ENCODE data around the gene AKAP11.

GRCh38 chr13:42283574-42283973 lies 11.6 kb downstream of the AKAP11 start:
- TF ChIP-seq POLR2A (IDR thresholded peaks at IDR 0.05; ENCODE audit: low read depth, low read length) (no peak), CTCF (conservative IDR thresholded peaks at IDR 0.05; ENCODE audit: low read depth, low read length) (no peak), RFX5 (IDR thresholded peaks at IDR 0.05; ENCODE audit: low read depth, low read length) (no peak), CHD1 (IDR thresholded peaks at IDR 0.05; ENCODE audit: low read depth, low read length) (no peak), NFE2L2 (IDR thresholded peaks at IDR 0.05; ENCODE audit: low read depth, low read length) (no peak), SMC3 (IDR thresholded peaks at IDR 0.05; ENCODE audit: low read depth, low read length) (no peak), MAZ (IDR thresholded peaks at IDR 0.05; ENCODE audit: borderline replicate concordance, low read depth, low read length) (no peak), FOS (IDR thresholded peaks at IDR 0.05; ENCODE audit: low read depth, low read length) (no peak)

Data from IMR-90 (cell line).